ENCODE data around the gene TBC1D22A.
"Not testable (repeated sequence)": the region's sequence is repeated elsewhere in the genome, so short reads cannot be mapped to it uniquely, and the experiment has no call there.

Gene TBC1D22A

DNA sequence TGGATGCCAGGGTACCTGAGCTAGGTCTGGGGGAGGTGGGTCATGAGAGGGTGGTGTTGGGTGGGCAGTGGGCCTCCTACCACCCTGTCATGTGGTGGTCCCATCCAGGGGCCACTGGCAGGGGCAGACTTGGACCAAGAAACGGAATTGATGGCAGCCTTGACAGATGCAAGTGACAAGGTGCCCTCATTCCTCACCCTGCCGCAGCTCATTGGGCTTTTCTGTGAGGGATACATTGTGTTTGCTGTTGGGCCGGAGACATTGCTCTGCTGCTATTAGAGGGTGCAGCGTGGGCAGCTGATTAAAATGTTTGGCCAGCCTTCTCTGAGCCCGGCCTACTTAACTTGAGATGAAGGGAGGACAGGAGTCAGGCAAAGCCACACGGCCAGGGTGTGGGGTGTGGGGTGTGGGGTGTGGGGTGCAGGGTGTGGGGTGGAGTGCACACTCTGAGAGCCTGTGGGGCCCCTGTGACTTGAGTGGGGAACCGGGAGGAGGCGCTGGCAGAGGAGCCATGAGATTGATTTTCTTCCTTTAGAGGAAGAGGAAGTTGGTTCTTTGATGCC is 351.5 kb downstream of the TBC1D22A start:
- ChIA-PET POLR2A (no interaction called here), CTCF (no interaction called here)
- TF ChIP-seq, protein P1, sequence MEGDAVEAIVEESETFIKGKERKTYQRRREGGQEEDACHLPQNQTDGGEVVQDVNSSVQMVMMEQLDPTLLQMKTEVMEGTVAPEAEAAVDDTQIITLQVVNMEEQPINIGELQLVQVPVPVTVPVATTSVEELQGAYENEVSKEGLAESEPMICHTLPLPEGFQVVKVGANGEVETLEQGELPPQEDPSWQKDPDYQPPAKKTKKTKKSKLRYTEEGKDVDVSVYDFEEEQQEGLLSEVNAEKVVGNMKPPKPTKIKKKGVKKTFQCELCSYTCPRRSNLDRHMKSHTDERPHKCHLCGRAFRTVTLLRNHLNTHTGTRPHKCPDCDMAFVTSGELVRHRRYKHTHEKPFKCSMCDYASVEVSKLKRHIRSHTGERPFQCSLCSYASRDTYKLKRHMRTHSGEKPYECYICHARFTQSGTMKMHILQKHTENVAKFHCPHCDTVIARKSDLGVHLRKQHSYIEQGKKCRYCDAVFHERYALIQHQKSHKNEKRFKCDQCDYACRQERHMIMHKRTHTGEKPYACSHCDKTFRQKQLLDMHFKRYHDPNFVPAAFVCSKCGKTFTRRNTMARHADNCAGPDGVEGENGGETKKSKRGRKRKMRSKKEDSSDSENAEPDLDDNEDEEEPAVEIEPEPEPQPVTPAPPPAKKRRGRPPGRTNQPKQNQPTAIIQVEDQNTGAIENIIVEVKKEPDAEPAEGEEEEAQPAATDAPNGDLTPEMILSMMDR (IDR thresholded peaks at IDR 0.05; ENCODE audit: insufficient read depth, low read length, missing control alignments) = no peak
- no peak for DNase-seq (ENCODE audit: low read depth, low spot score)
- H3K4me3 ChIP-seq (ENCODE audit: low read depth, low read length) = no peak overlapping the region

DNA sequence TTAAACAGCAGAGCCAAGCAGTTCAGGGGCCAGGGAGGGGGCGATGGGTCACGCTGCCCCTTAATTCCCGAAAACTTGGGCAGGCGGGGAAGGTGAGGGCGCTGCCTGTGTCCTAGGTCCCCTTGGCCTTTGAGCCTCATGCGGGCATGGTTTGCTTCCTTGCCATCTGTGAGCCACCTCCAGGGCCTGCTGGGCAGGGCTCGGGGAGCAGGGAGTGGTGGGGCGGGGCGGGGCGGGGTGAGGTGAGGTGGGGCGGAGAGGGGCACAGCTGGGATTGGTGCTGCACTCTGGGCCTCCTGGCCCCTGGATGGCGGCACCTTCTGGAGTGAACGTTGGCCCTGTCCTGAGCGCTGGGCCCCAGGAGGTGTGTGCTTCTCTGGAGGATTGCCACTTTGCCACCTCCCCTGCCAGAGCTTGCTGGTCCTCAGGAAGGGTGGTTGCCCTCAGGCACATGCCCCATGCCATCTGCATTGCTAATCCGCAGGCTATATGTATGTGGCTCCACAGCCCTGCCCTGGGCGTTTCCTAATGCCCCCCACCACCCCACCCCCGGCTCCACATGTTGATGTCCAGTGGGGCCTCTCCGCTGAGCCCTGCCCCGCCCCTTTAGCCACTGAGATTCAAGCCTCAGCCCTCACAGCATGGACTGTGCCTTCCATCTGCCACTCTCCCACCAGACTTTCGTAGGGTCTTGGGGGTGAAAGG is 352.5 kb downstream of the TBC1D22A start:
- TF ChIP-seq, protein P1 (IDR thresholded peaks at IDR 0.05; ENCODE audit: insufficient read depth, low read length, missing control alignments) = no peak
- ChIA-PET POLR2A (no interaction called here), CTCF (no interaction called here)
- no peak for DNase-seq (ENCODE audit: low read depth, low spot score)
- H3K4me3 ChIP-seq (ENCODE audit: low read depth, low read length) = no peak overlapping the region

DNA sequence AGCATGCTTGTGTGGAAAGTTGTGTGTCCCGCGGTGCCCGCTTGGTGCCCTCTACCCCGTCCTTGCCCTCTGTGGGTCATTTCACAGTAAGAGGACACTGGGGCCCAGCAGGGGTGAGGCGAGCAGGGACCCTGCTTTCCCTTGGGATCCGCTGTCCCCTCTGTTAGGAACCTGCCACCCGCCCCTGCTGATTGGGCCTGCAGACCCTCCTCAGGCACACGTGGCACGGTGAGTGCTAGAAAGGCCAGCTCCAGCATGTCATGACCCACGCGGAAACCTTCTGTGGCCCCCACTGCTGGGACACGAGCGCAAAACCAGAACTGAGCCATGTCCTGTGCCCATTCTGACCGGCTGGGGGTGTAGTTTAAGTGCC is 353.1 kb downstream of the TBC1D22A start:
- POLR2A ChIA-PET = no interaction called here
- no peak overlapping the region for H3K4me3 ChIP-seq (ENCODE audit: low read depth, low read length)
- TF ChIP-seq, protein P1 (IDR thresholded peaks at IDR 0.05; ENCODE audit: insufficient read depth, low read length, missing control alignments) = no peak
- DNase-seq (ENCODE audit: low read depth, low spot score) = no peak
- CTCF ChIA-PET = no interaction called here

DNA sequence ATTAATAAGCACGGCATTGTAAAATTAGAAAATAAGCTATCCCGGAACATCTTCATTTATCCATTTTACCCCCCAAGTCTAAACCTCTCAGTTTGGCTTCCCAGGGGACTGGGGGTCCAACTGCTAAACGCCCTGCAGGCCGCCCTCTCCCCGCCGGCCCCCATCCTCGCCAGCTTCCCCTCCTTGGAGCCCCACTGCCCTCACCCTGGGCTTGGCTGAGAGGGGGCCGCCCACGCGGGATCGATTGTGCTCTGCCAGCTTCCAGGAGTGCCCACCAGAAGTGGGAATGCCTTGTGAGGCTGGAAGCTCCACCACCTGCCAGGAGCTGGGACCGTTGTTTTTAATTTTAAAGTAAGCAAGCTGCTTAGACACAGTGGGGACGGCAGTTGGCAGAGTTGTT is 353.5 kb downstream of the TBC1D22A start:
- POLR2A ChIA-PET = no interaction called here
- no peak overlapping the region for H3K4me3 ChIP-seq (ENCODE audit: low read depth, low read length)
- no peak for DNase-seq (ENCODE audit: low read depth, low spot score)
- TF ChIP-seq, protein P1 (IDR thresholded peaks at IDR 0.05; ENCODE audit: insufficient read depth, low read length, missing control alignments) = no peak
- CTCF ChIA-PET = no interaction called here

DNA sequence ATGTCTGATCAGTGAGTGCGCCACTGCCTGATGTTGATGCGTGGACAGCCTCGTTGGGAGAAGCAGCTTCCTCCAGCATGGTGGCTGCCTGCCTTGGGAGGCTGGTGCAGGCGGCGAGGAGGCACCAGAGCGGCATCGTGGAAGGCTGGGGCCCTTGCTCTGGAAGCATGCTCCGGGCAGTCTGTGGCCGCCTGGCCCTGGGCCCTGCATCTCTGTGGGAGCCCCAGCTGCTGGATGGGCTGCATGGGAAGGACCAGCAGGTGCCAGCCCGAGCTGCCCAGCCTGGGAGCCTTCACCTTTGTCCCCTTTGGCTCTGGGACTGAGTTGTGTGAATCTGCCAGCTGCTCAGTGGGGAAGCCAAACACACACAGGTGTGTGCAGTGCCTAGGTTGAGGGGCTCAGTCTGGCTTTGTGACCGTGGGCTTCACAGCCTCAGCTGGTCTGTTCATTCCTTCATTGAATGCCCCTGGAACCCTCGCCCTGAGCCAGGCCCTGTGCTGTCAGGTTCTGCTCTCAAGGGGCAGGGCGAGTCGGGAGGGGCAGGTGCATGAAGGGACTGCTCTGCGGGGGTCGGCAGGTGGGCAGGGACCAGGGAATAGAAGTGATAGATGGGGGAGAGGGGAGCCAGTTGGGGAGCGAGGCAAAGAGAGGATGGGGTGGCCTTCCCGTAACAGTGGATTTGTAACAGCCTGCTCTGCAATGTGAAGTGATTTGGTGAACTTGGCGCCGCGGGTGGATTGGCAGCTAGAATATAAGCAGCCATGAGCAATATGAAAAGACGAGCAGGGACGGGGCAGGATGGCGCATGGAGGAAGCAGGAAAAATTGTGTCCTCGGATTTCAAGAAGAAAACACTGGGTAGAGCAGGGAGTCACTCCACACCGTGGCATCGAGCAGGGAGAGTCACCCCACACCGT is 354.2 kb downstream of the TBC1D22A start:
- ChIA-PET CTCF (no interaction called here), POLR2A (no interaction called here)
- TF ChIP-seq, protein P1 (IDR thresholded peaks at IDR 0.05; ENCODE audit: insufficient read depth, low read length, missing control alignments) = no peak
- no peak overlapping the region for H3K4me3 ChIP-seq (ENCODE audit: low read depth, low read length)
- no peak for DNase-seq (ENCODE audit: low read depth, low spot score)

DNA sequence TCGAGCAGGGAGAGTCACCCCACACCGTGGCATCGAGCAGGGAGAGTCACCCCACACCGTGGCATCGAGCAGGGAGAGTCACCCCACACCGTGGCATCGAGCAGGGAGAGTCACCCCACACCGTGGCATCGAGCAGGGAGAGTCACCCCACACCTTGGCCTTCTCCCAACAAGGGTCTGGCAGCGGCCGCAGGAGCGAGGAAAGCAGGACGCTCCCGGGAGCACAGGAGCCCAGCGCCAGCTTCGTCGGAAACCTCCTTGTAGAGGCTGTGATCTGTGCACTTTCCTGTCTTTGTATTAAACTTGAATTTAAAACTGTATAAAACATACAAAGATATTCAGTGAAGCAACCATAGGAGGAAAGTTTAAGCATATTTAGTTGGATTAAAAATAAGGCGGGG is 355.0 kb downstream of the TBC1D22A start:
- POLR2A ChIA-PET; CTCF ChIA-PET; DNase-seq (ENCODE audit: low read depth, low spot score); H3K4me3 ChIP-seq (ENCODE audit: low read depth, low read length): not testable (repeated sequence)
